Putamen (tissue), 1 donor: ENCODE data around the gene SNAPC5.

Experiments
- DNase-seq: peaks from one replicate; pipeline ENCODE4 v3.0.0-alpha.2; 2016; ENCODE audit warnings: low spot score

SNAPC5 gene

GRCh38 chr15:66456211-66456610 is 41.4 kb downstream of the SNAPC5 start:
- no peak for DNase-seq

DNA sequence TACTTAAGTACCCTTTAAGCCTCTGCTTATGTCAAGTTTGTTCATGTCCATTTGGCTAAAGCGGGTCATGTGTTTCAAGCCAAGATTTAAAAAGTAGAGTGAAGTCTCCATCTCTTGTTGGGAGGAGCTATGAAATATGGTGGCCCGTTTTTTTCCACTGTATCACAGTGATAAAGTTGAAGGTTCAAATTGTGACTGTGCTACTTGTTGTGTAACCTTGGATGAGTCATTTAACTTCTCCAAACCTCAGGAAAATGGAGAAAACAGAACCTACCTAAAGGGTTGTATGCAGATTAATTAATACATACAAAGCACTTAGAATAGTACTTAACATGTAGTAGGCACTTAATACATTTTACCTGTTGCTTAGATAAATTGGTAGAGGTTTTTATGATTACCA is 43.4 kb downstream of the SNAPC5 start:
- DNase-seq = no peak

- DNase-seq = no peak
Measured at GRCh38 chr15:66452971-66453580, 44.5 kb downstream of the SNAPC5 start.

DNA sequence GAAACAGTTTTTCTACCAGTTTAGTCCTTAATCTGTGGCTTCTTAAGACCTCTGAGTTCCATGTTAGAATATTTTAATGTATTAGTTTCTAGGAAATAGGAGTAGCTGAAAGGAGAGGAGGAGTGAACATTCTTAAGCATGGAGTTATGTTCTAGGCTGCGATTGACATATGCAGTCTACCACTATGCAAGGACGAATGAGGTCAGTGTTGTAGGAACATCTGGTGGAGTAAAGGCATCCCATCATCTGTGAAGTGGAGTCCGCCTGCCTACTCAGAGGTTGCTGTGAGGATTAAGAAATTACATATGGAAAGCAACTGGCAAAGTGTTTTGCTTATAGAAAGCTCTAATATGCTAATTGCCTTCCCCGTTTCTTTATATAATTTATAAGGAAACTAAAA is 45.1 kb downstream of the SNAPC5 start:
- DNase-seq = no peak
